Activated naive CD4-positive, alpha-beta T cell treated with anti-CD3 and anti-CD28 coated beads, Interleukin-2, amount 10 ng/mL, durations not matched to agents 7 days and 5 days (primary cell): Measurements from ENCODE around the gene TMEM95.

Experiments used
- CTCF ChIA-PET: fragments of 350-600 bp; sonication (Branson Sonifier 250); formaldehyde crosslinking; loops from one replicate; lab custom pipeline; 2021; ENCODE audit warnings: antibody characterized with exemption; lab: Charles Lee
- DNase-seq: peaks from one replicate; pipeline ENCODE4 v3.0.0-alpha.2; 2020
- H3K27ac Mint-ChIP-seq: one replicate; pipeline ENCODE4 v1.8.0; 2021; ENCODE audit warnings: mild to moderate bottlenecking, moderate library complexity, mixed read lengths
- H3K27me3 Mint-ChIP-seq: one replicate; pipeline ENCODE4 v1.8.0; 2021; ENCODE audit warnings: mild to moderate bottlenecking, mixed read lengths
- H3K36me3 Mint-ChIP-seq: one replicate; pipeline ENCODE4 v1.8.0; 2021; ENCODE audit warnings: mixed read lengths
- H3K4me1 Mint-ChIP-seq: one replicate; pipeline ENCODE4 v1.8.0; 2021; ENCODE audit warnings: mixed read lengths
- H3K4me3 Mint-ChIP-seq: one replicate; pipeline ENCODE4 v1.8.0; 2021; ENCODE audit warnings: mild to moderate bottlenecking, moderate library complexity, mixed read lengths
- H3K9me3 Mint-ChIP-seq: one replicate; pipeline ENCODE4 v1.8.0; 2021; ENCODE audit warnings: mixed read lengths

The TMEM95 gene

DNA sequence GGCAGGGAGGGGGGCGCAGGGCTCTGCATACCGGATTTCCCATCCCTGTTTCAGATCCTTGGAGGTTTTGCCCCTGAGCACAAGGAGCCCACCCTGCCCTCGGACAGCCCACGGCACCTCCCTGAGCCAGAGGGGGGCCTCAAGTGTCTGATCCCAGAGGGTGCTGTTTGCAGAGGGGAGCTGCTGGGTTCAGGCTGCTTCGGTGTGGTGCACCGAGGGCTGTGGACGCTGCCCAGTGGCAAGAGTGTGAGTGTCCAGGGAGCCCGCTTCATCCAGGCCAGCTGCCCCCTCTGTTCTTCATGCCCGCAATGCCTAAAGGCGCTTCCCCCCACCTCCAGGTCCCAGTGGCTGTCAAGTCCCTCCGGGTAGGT is 28.4 kb downstream of the TMEM95 start:
- Mint-ChIP-seq H3K4me1 (peaks cover 25% of the 10 kb centered on the region), H3K4me3 (peak overlapping the region; percentile 50), H3K27ac (no peak overlapping the region), H3K9me3 (peaks cover 7% of the 10 kb centered on the region), H3K27me3 (peaks cover 51% of the 10 kb centered on the region), H3K36me3 (peaks cover 13% of the 10 kb centered on the region)
- CTCF ChIA-PET: no interaction called here
- DNase-seq: no peak

- peaks cover 47% of the 10 kb centered on the region for H3K27me3 Mint-ChIP-seq
- peak; percentile 87 for DNase-seq
- H3K4me3 Mint-ChIP-seq: peak overlapping the region; percentile 74
- peaks cover 7% of the 10 kb centered on the region for H3K9me3 Mint-ChIP-seq
- H3K27ac Mint-ChIP-seq: peak overlapping the region; percentile 49
- CTCF ChIA-PET: interaction anchor here (1.1 kb wide), 1 partner anchor 131 kb away, joined by 3 read pairs; no protein-coding TSS in a partner anchor
- H3K4me1 Mint-ChIP-seq: peaks cover 25% of the 10 kb centered on the region
- H3K36me3 Mint-ChIP-seq: peaks cover 17% of the 10 kb centered on the region
These were observed 29.0 kb downstream of the TMEM95 start for GRCh38 chr17:7383742-7384488.

GRCh38 chr17:7384489-7385081 is 29.6 kb downstream of the TMEM95 start:
- Mint-ChIP-seq H3K4me3 (peak overlapping the region; percentile 74), H3K9me3 (peaks cover 1% of the 10 kb centered on the region), H3K36me3 (peaks cover 21% of the 10 kb centered on the region), H3K27me3 (peaks cover 40% of the 10 kb centered on the region), H3K4me1 (peaks cover 26% of the 10 kb centered on the region), H3K27ac (peak overlapping the region; percentile 49)
- CTCF ChIA-PET: interaction anchor here (1.1 kb wide), 1 partner anchor 130 kb away, joined by 3 read pairs; no protein-coding TSS in a partner anchor
- DNase-seq: no peak

DNA sequence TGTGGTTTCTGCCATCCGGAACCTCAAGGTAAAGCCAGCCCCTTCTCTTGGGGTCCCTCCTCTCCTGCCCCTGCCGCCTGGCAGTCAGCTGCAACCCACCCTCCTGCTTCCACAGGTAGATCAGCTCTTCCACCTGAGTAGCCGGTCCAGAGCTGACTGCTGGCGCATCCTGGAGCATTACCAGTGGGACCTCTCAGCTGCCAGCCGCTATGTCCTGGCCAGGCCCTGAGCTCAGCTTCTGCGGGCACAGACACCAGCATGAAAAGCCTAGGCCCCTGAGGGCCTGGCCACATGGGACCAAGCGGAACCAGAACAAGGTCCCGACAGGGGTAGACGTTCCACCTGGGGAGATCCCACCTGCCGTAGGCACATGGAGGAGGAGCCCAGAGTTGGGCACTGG is 33.9 kb downstream of the TMEM95 start:
- H3K27ac Mint-ChIP-seq: no peak overlapping the region
- no peak for DNase-seq
- peaks cover 54% of the 10 kb centered on the region for H3K36me3 Mint-ChIP-seq
- CTCF ChIA-PET: no interaction called here
- H3K4me1 Mint-ChIP-seq: peaks cover 44% of the 10 kb centered on the region
- no peaks in the 10 kb centered on the region for H3K27me3 Mint-ChIP-seq
- no peaks in the 10 kb centered on the region for H3K9me3 Mint-ChIP-seq
- H3K4me3 Mint-ChIP-seq: no peak overlapping the region

DNA sequence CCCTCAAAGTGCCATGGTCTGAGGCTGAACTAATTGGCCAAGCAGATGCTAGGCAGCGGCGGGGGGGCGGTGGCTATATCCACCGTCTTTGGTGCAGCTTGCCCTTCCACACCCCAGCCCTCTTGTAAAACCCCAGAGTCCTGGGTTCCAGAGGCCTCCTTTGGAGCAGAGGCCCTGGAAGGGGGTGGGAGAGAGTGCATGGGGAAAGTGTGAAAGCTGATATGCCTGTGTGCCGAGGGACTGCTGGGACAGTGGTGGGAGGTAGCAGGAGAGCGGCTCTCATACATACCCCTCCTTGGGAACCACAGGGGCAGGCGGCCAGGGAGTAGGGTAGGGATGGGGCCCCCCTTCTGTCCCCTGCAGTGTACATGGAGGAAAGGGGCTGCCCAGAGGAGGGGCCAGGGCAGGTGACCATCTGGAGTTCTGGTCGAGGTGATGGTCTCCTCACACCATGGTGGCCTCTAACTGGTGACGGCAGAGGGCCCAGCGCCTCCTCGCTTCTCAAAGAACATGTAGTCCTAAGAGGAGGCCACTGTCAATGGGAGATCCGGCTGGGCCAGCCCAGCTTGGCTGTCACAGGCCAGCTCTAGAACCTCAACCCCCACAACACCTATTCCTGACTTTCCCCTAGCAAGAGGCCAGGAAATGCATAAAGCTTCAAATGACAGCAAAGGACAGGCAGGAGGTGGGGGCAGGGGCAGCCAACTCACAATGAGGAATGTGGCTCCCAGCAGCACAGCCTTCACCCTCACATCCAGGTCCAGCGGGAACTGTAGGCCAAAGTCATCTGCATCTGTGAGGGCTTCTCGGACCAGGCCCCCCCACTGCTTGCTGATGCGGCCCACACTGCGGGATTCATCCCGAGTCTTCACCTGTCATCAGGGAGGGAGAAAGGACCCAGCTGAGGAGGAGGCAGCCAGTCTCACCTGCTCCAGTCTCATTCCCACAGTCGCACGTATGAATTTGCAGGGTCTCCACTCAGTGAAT is 35.3 kb downstream of the TMEM95 start:
- Mint-ChIP-seq H3K36me3 (peaks cover 56% of the 10 kb centered on the region), H3K9me3 (no peaks in the 10 kb centered on the region), H3K4me1 (peaks cover 45% of the 10 kb centered on the region), H3K27ac (peak overlapping the region; percentile 5), H3K4me3 (no peak overlapping the region), H3K27me3 (peaks cover 3% of the 10 kb centered on the region)
- CTCF ChIA-PET: no interaction called here
- no peak for DNase-seq

DNA sequence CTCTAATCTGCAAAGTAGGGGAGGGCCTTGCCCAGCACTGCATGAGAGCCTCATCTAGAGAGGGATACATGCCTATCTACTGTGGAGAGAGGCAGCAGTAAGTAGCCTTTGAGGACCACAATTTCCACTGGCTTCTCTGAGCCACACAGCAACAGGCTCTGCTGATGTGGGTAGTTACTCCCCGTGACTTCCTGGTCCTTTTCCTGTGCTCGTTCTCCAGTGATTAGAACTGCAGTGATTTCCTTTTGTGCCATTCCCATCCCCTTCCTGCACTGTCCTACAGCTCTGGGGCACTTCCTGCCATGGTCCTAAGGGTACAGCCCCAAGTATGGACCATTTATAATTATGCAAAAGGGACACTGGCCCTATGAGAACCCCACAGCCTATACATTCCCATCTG is 36.4 kb downstream of the TMEM95 start:
- Mint-ChIP-seq H3K27me3 (peaks cover 7% of the 10 kb centered on the region), H3K4me3 (no peak overlapping the region), H3K27ac (no peak overlapping the region), H3K4me1 (peaks cover 45% of the 10 kb centered on the region), H3K9me3 (no peaks in the 10 kb centered on the region), H3K36me3 (peaks cover 53% of the 10 kb centered on the region)
- CTCF ChIA-PET: interaction anchor here (1.0 kb wide), 1 partner anchor 36 kb away, joined by 3 read pairs; no protein-coding TSS in a partner anchor
- DNase-seq: no peak

GRCh38 chr17:7392696-7393612 is 38.0 kb downstream of the TMEM95 start:
- CTCF ChIA-PET: interaction anchor here (0.6 to 0.7 kb wide), 3 partner anchors 44 to 106 kb away, joined by 3 to 4 read pairs (median 3); no protein-coding TSS in a partner anchor
- Mint-ChIP-seq H3K27me3 (peaks cover 7% of the 10 kb centered on the region), H3K4me1 (peaks cover 41% of the 10 kb centered on the region), H3K9me3 (no peaks in the 10 kb centered on the region), H3K36me3 (peaks cover 47% of the 10 kb centered on the region), H3K4me3 (peak overlapping the region; percentile 94), H3K27ac (peak overlapping the region; percentile 75)
- no peak for DNase-seq

- Mint-ChIP-seq H3K4me3 (peak overlapping the region; percentile 94), H3K27ac (peak overlapping the region; percentile 87), H3K4me1 (peaks cover 41% of the 10 kb centered on the region), H3K36me3 (peaks cover 42% of the 10 kb centered on the region), H3K27me3 (peaks cover 7% of the 10 kb centered on the region), H3K9me3 (no peaks in the 10 kb centered on the region)
- CTCF ChIA-PET: interaction anchor here (0.6 to 2.3 kb wide), 2 partner anchors 43 to 98 kb away, joined by 3 to 7 read pairs; no protein-coding TSS in a partner anchor
- peak; percentile 80 for DNase-seq
These were observed 38.9 kb downstream of the TMEM95 start for GRCh38 chr17:7393613-7394451.

GRCh38 chr17:7394452-7395191 is 39.7 kb downstream of the TMEM95 start, which contains the start of gene PLSCR3:
PLSCR3 (minus strand) TSS chr17:7394525; CDS start chr17:7394110, 415 bp downstream.
- Mint-ChIP-seq H3K27ac (peak within 1 kb of the TSS; percentile 89), H3K4me3 (peak within 1 kb of the TSS; percentile 94), H3K36me3 (peaks cover 34% of the 10 kb centered on the region), H3K4me1 (peaks cover 39% of the 10 kb centered on the region), H3K9me3 (no peaks in the 10 kb centered on the region), H3K27me3 (peaks cover 7% of the 10 kb centered on the region)
- CTCF ChIA-PET: interaction anchor here (2.3 kb wide), 1 partner anchor 42 kb away, joined by 7 read pairs; no protein-coding TSS in a partner anchor
- peak; percentile 87 for DNase-seq

DNA sequence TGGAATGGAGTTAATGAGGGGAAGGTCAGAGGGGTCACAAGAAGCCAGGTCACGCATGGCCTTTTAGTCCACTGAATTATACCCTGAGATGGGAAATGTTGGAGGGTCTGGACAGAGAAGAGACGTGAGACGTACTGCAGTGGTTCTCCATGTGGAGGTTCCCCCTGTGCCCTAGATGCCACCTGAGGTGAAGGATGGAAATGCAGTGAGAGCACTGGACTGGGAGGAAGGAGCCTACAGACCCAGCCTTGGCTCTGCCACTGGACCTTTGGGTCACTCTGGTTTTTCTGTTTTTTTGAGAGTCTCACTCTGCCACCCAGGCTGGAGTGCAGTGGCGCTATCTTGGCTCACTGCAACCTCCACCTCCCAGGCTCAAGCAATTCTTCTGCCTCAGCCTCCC is 41.2 kb downstream of the TMEM95 start:
- Mint-ChIP-seq H3K4me1 (peaks cover 33% of the 10 kb centered on the region), H3K36me3 (peaks cover 20% of the 10 kb centered on the region), H3K27ac (no peak overlapping the region), H3K4me3 (peak overlapping the region; percentile 37), H3K9me3 (no peaks in the 10 kb centered on the region), H3K27me3 (peaks cover 7% of the 10 kb centered on the region)
- DNase-seq: no peak
- CTCF ChIA-PET: no interaction called here

GRCh38 chr17:7398612-7399011 is 43.7 kb downstream of the TMEM95 start:
- Mint-ChIP-seq H3K4me1 (peaks cover 23% of the 10 kb centered on the region), H3K9me3 (no peaks in the 10 kb centered on the region), H3K27ac (no peak overlapping the region), H3K27me3 (peaks cover 7% of the 10 kb centered on the region), H3K4me3 (no peak overlapping the region), H3K36me3 (peaks cover 8% of the 10 kb centered on the region)
- CTCF ChIA-PET: interaction anchor here (1.6 kb wide), 1 partner anchor 43 kb away, joined by 4 read pairs; no protein-coding TSS in a partner anchor
- no peak for DNase-seq
